Breast epithelium (tissue), 3 donors: ENCODE data around the gene NOS1AP.

Experiments
- CTCF ChIP-seq, 3 donors: fragments of 450-650 bp; IDR thresholded peaks; one replicate each; pipeline ENCODE4 v1.5.1; 2016 to 2017; ENCODE audit warnings: antibody characterized with exemption in 3 of 3, mild to moderate bottlenecking in 3 of 3, moderate library complexity in 3 of 3
- POLR2AphosphoS5 ChIP-seq, 3 donors: sonication (generic); formaldehyde crosslinking; IDR thresholded peaks; one replicate each; pipeline ENCODE4 v1.6.1; 2017; ENCODE audit warnings: antibody characterized with exemption in 3 of 3

GRCh38 chr1:162210196-162210595, 140.7 kb downstream of the NOS1AP start:
- TF ChIP-seq CTCF (IDR thresholded peaks at IDR 0.05): no peak
- no peak for TF ChIP-seq POLR2AphosphoS5 (IDR thresholded peaks at IDR 0.05)
